ENCODE data around the gene C10orf105. TPM values are rescaled to one million over a fixed set of nuclear protein-coding genes. Genes with fewer than 3 reads are reported as not detected.

Gene C10orf105
- total RNA-seq, 4 donors from 2014 or later = 0.07 to 1.2 TPM; not detected in 2

GRCh38 chr10:71729161-71729636 lies 9.6 kb upstream of the C10orf105 start:
- intact Hi-C loops (cut with DNase I; ENCODE audit: low total_unique reads) = no loop called here
- Histone ChIP-seq H3K4me3 (no peak overlapping the region), H3K4me1 (peaks cover 0 to 21% of the 10 kb centered on the region in 2 donors), H3K27me3 (no peaks in the 10 kb centered on the region), H3K9me3 (no peaks in the 10 kb centered on the region), H3K27ac (peak overlapping the region; percentile 65 to 82), H3K36me3 (no peaks in the 10 kb centered on the region)
- DNase-seq = no peak
- TF ChIP-seq, protein P1, sequence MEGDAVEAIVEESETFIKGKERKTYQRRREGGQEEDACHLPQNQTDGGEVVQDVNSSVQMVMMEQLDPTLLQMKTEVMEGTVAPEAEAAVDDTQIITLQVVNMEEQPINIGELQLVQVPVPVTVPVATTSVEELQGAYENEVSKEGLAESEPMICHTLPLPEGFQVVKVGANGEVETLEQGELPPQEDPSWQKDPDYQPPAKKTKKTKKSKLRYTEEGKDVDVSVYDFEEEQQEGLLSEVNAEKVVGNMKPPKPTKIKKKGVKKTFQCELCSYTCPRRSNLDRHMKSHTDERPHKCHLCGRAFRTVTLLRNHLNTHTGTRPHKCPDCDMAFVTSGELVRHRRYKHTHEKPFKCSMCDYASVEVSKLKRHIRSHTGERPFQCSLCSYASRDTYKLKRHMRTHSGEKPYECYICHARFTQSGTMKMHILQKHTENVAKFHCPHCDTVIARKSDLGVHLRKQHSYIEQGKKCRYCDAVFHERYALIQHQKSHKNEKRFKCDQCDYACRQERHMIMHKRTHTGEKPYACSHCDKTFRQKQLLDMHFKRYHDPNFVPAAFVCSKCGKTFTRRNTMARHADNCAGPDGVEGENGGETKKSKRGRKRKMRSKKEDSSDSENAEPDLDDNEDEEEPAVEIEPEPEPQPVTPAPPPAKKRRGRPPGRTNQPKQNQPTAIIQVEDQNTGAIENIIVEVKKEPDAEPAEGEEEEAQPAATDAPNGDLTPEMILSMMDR (IDR thresholded peaks at IDR 0.05) = no peak

DNA sequence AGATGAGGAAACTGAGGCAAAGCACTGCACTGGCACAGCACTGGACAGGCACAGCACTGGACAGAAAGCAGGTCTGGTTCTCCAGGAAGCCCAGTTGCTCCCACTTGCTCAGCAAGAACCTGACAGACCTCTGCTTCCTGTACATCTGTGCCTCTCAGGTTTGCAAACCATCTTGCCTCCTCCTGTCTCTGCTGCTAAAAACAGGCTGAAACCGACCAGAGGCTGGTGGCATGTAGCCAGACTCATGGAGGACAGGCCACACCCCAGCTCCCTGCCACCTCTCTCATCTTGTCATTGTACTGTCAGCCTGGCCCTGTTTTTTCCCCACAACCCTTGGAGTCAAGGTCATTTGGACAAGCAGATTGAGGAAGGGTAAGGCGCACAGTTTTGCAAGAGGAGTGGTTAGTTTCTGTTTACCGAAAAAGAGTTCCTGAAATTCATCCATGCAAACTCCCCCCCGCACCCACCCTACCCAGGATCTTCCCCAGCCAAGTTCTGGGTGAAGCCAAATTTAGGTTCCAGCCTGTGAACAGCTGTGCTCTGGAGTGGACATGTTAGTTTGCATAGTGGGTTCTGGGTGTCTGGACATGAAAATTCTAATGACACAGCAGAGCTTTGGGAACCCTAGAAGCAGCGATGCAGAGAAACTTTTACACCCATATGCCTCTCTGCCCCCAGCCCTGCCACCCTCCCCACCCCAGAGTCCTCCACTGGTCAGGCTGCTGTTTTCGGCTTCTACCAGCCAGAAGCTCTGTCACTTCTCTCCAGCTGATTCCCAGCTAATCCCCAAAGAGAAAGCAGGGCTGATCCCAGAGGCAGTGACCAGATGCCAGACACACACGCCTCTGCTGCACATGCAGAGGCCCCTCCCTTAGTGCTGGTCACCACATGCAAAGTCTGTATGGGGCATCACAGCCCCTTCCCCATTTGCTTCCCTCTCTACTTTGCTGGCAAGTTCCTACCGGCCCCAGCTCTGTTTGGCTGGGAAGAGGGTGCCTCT lies 8.5 kb upstream of the C10orf105 start:
- Histone ChIP-seq H3K9me3 (no peaks in the 10 kb centered on the region), H3K4me3 (no peak overlapping the region), H3K4me1 (peaks cover 0 to 21% of the 10 kb centered on the region in 2 donors), H3K36me3 (no peaks in the 10 kb centered on the region), H3K27me3 (no peaks in the 10 kb centered on the region), H3K27ac (peak overlapping the region; percentile 65 to 82)
- intact Hi-C loops (cut with DNase I; ENCODE audit: low total_unique reads) = no loop called here
- TF ChIP-seq, protein P1 (IDR thresholded peaks at IDR 0.05) = no peak
- TF ChIP-seq POLR2A (IDR thresholded peaks at IDR 0.05) = no peak
- peak; percentile 67 to 68 for DNase-seq

DNA sequence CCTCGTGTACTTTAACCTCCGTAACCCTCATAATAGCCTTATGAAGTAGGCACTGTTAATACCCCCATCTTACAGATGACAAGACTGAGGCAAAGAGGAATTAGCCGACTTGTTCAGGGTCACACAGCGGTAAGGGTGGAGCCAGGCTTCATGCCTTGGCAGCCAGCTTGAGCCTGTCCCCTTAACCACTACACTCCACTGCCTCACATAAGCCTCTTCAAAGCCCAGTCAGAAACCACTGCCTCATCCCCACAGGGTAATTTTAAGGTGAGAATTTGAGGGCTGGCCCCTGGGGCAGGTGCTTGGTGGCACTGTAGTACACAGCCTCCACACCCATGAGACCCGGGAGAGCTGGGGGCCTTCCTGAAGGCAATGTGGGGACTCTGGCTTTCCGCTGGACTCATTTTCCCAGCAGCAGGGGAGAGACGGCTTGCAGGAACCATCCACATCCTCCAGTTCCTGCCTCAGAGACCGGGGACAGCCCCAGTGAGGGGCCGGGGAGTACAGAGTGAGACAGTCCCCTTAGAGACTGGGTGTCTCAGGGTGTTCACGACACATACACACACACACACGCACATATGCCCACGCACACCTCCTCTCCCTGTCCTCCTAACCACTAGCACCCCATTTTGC lies 7.6 kb upstream of the C10orf105 start:
- Histone ChIP-seq H3K9me3 (no peaks in the 10 kb centered on the region), H3K36me3 (no peaks in the 10 kb centered on the region), H3K27me3 (no peaks in the 10 kb centered on the region), H3K4me1 (peaks cover 0 to 21% of the 10 kb centered on the region in 2 donors), H3K27ac (peak overlapping the region; percentile 65 to 82), H3K4me3 (no peak overlapping the region)
- no peak for DNase-seq
- intact Hi-C loops (cut with DNase I; ENCODE audit: low total_unique reads) = no loop called here
- no peak for TF ChIP-seq POLR2A (IDR thresholded peaks at IDR 0.05)
- TF ChIP-seq, protein P1 (IDR thresholded peaks at IDR 0.05) = no peak

DNA sequence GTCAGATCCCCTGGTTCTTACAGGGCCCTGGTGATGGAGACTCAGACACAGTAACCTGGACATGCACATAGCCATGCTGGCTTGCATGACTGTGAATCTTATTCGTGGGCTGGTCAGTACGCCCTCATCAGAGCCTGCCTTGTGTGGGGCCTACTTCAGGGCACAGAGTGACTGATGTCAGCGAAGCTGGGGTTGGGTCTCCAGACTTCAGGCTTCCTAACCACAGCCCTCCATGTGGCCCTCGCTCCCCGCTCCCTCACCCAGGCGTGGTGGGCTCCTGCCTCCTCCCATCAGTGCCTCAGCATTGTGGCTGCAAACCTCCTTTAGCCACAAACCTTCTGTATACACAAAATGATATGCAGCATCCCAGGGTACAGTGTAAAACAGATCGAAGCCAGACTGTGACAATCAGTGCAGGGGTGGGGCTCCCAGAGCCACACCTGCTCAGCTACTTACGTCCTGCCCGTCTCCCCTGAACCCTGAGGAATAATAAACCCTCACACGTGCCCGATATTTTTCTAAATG lies 7.1 kb upstream of the C10orf105 start:
- intact Hi-C loops (cut with DNase I; ENCODE audit: low total_unique reads) = no loop called here
- Histone ChIP-seq H3K36me3 (no peaks in the 10 kb centered on the region), H3K4me3 (no peak overlapping the region), H3K27ac (peak overlapping the region; percentile 65 to 82), H3K9me3 (no peaks in the 10 kb centered on the region), H3K4me1 (peaks cover 0 to 21% of the 10 kb centered on the region in 2 donors), H3K27me3 (no peaks in the 10 kb centered on the region)
- no peak for TF ChIP-seq POLR2A (IDR thresholded peaks at IDR 0.05)
- TF ChIP-seq, protein P1 (IDR thresholded peaks at IDR 0.05) = no peak
- no peak for DNase-seq

All from uterus (tissue), 4 donors.